Measurements from ENCODE around the gene PTK7.

Gene PTK7

GRCh38 chr6:43181621-43181941, 105.5 kb downstream of the PTK7 start:
- Histone ChIP-seq H3K4me1 (ENCODE audit: insufficient read depth, poor library complexity, severe bottlenecking) (peaks cover 5% of the 10 kb centered on the region), H3K27ac (ENCODE audit: poor library complexity, severe bottlenecking) (peak overlapping the region; percentile 54), H3K4me3 (ENCODE audit: severe bottlenecking) (peak overlapping the region; percentile 41), H3K36me3 (ENCODE audit: low read depth) (peaks cover 36% of the 10 kb centered on the region), H3K27me3 (ENCODE audit: insufficient read depth, poor library complexity, severe bottlenecking) (no peaks in the 10 kb centered on the region), H3K9me3 (ENCODE audit: severe bottlenecking) (no peaks in the 10 kb centered on the region)
- ATAC-seq (ENCODE audit: low read depth) (no peak; the same call in 1 of the 3 replicates), DNase-seq (ENCODE audit: low spot score) (no peak)
- TF ChIP-seq CTCF (IDR thresholded peaks at IDR 0.05; ENCODE audit: poor library complexity, severe bottlenecking), result no peak

GRCh38 chr6:43181942-43182860, 106.1 kb downstream of the PTK7 start, which contains the start of gene CUL9:
Gene CUL9, plus strand, starts transcription at chr6:43182196. Its CDS starts 2,115 bp downstream, at chr6:43184311.
- Histone ChIP-seq H3K4me1 (ENCODE audit: insufficient read depth, poor library complexity, severe bottlenecking) (peaks cover 5% of the 10 kb centered on the region), H3K27me3 (ENCODE audit: insufficient read depth, poor library complexity, severe bottlenecking) (no peaks in the 10 kb centered on the region), H3K9me3 (ENCODE audit: severe bottlenecking) (no peaks in the 10 kb centered on the region), H3K27ac (ENCODE audit: poor library complexity, severe bottlenecking) (peak within 1 kb of the TSS; percentile 54), H3K36me3 (ENCODE audit: low read depth) (peaks cover 29% of the 10 kb centered on the region), H3K4me3 (ENCODE audit: severe bottlenecking) (peak within 1 kb of the TSS; percentile 41)
- ATAC-seq (ENCODE audit: low read depth) (peak; percentile 85), DNase-seq (ENCODE audit: low spot score) (no peak)
- TF ChIP-seq CTCF (IDR thresholded peaks at IDR 0.05; ENCODE audit: poor library complexity, severe bottlenecking), result no peak

GRCh38 chr6:43183441-43183840, 107.3 kb downstream of the PTK7 start:
- H3K4me3 ChIP-seq (ENCODE audit: severe bottlenecking), result no peak overlapping the region
- no peak for DNase-seq (ENCODE audit: low spot score)

GRCh38 chr6:43184268-43184985, 108.3 kb downstream of the PTK7 start:
- DNase-seq (ENCODE audit: low spot score) (no peak), ATAC-seq (ENCODE audit: low read depth) (no peak)
- Histone ChIP-seq H3K4me3 (ENCODE audit: severe bottlenecking) (no peak overlapping the region), H3K27ac (ENCODE audit: poor library complexity, severe bottlenecking) (no peak overlapping the region), H3K4me1 (ENCODE audit: insufficient read depth, poor library complexity, severe bottlenecking) (peaks cover 5% of the 10 kb centered on the region), H3K9me3 (ENCODE audit: severe bottlenecking) (no peaks in the 10 kb centered on the region), H3K36me3 (ENCODE audit: low read depth) (peaks cover 20% of the 10 kb centered on the region), H3K27me3 (ENCODE audit: insufficient read depth, poor library complexity, severe bottlenecking) (no peaks in the 10 kb centered on the region)
- TF ChIP-seq CTCF (IDR thresholded peaks at IDR 0.05; ENCODE audit: poor library complexity, severe bottlenecking), result no peak

More at GRCh38 chr6:43183441-43183840, 107.3 kb downstream of the PTK7 start:
- H3K4me1 ChIP-seq (ENCODE audit: insufficient read depth, poor library complexity, severe bottlenecking), result peaks cover 5% of the 10 kb centered on the region
- ATAC-seq (ENCODE audit: low read depth), result no peak
- no peak for TF ChIP-seq CTCF (IDR thresholded peaks at IDR 0.05; ENCODE audit: poor library complexity, severe bottlenecking)
- no peaks in the 10 kb centered on the region for H3K9me3 ChIP-seq (ENCODE audit: severe bottlenecking)
- H3K36me3 ChIP-seq (ENCODE audit: low read depth), result peaks cover 28% of the 10 kb centered on the region
- no peak overlapping the region for H3K27ac ChIP-seq (ENCODE audit: poor library complexity, severe bottlenecking)
- no peaks in the 10 kb centered on the region for H3K27me3 ChIP-seq (ENCODE audit: insufficient read depth, poor library complexity, severe bottlenecking)

Data from RWPE2 (cell line).